OCI-LY7 (cell line): ENCODE data around the gene GLIPR2. TPM values are rescaled to one million over a fixed set of nuclear protein-coding genes. Genes with fewer than 3 reads are reported as not detected.
"Not testable (repeated sequence)": the region's sequence is repeated elsewhere in the genome, so short reads cannot be mapped to it uniquely, and the experiment has no call there.

Experiments
- BruUV-seq: library from RNA; stranded (reverse); fragments of 400-500 nt; replicated peaks from 2 replicates; lab custom pipeline; 2021; lab: Mats Ljungman, UMichigan
- CTCF ChIA-PET: fragments of 300-600 bp; sonication (Branson Sonifier 250); formaldehyde crosslinking; loops from one replicate; lab custom pipeline; 2022; ENCODE audit warnings: antibody characterized with exemption; ENCODE audit not compliant: unreplicated experiment; lab: Charles Lee
- POLR2A ChIA-PET: fragments of 300-600 bp; sonication (Branson Sonifier 250); formaldehyde crosslinking; loops from one replicate; lab custom pipeline; 2022; ENCODE audit warnings: antibody characterized with exemption; lab: Charles Lee
- DNase-seq: peaks from one replicate; pipeline ENCODE4 v3.0.0-alpha.2; 2015; ENCODE audit warnings: low spot score
- H2AFZ ChIP-seq: fragments of 200-600 bp; sonication (generic), shearing (Covaris generic); 2 replicates; pipeline ENCODE4 v1.6.1; 2014; ENCODE audit warnings: mild to moderate bottlenecking, antibody characterized with exemption, low read length, moderate library complexity
- H3K27ac ChIP-seq: fragments of 200-600 bp; sonication (generic); 2 replicates; pipeline ENCODE4 v1.5.1; 2014; ENCODE audit warnings: mixed run types, low read depth, mild to moderate bottlenecking, moderate library complexity, low read length, inconsistent platforms; ENCODE audit not compliant: poor library complexity, severe bottlenecking
- H3K36me3 ChIP-seq: fragments of 200-600 bp; sonication (generic); 2 replicates; pipeline ENCODE4 v1.6.1; 2014; ENCODE audit warnings: mild to moderate bottlenecking, antibody characterized with exemption, low read length, moderate library complexity, mixed read lengths; ENCODE audit not compliant: insufficient read depth
- H3K4me1 ChIP-seq: fragments of 200-600 bp; sonication (generic); 2 replicates; pipeline ENCODE4 v1.5.1; 2014; ENCODE audit warnings: mild to moderate bottlenecking, low read length; ENCODE audit not compliant: insufficient read depth, poor library complexity, severe bottlenecking
- H3K4me2 ChIP-seq: fragments of 200-600 bp; sonication (generic); 2 replicates; pipeline ENCODE4 v1.6.1; 2014; ENCODE audit warnings: mild to moderate bottlenecking, low read length
- H3K4me3 ChIP-seq: fragments of 200-600 bp; sonication (generic); 2 replicates; pipeline ENCODE4 v1.5.1; 2014; ENCODE audit warnings: mild to moderate bottlenecking, low read depth, low read length; ENCODE audit not compliant: poor library complexity, severe bottlenecking
- H3K79me2 ChIP-seq: fragments of 200-600 bp; sonication (generic); 2 replicates; pipeline ENCODE4 v1.6.1; 2016; ENCODE audit warnings: low read depth, mild to moderate bottlenecking, low read length, moderate library complexity, mixed read lengths; ENCODE audit not compliant: insufficient read depth
- H3K9me2 ChIP-seq: fragments of 200-600 bp; sonication (generic); 2 replicates; pipeline ENCODE4 v1.6.1; 2016; ENCODE audit warnings: mild to moderate bottlenecking, low read length, mixed read lengths; ENCODE audit not compliant: insufficient read depth
- H3K9me3 ChIP-seq: fragments of 200-600 bp; sonication (generic); 2 replicates; pipeline ENCODE4 v1.6.1; 2014; ENCODE audit warnings: mild to moderate bottlenecking, mixed run types, low read length, mixed read lengths
- H4K20me1 ChIP-seq: fragments of 200-600 bp; sonication (generic); 2 replicates; pipeline ENCODE4 v1.6.1; 2014; ENCODE audit warnings: mild to moderate bottlenecking, antibody characterized with exemption, low read length, moderate library complexity, mixed read lengths; ENCODE audit not compliant: insufficient read depth
- EZH2phosphoT487 ChIP-seq: fragments of 200-600 bp; sonication (generic); IDR thresholded peaks from 2 replicates; pipeline ENCODE4 v1.6.1; 2018; ENCODE audit warnings: low read depth, borderline replicate concordance, mild to moderate bottlenecking, mixed run types, antibody characterized with exemption, low read length, moderate library complexity, mixed read lengths
- intact Hi-C: fragments of 100-400 bp; cut with micrococcal nuclease; formaldehyde crosslinking; loops from one replicate; pipeline ENCODE4 v1.10.0; 2022; ENCODE audit not compliant: unreplicated experiment
- total RNA-seq, 2 experiments: library from RNA; depleted of rRNA in 1 of 2; stranded (reverse); fragments of >200 nt in 1 of 2; shearing (Covaris generic) in 1 of 2; gene quantifications; 2 replicates each; pipeline ENCODE4 v1.2.3, GENCODE V29; 2014 to 2022
- TF ChIP-seq, protein P1 (sequence below): fragments of 200-600 bp; sonication (generic); conservative IDR thresholded peaks from 2 replicates; pipeline ENCODE4 v1.5.1; 2014; ENCODE audit warnings: mild to moderate bottlenecking, antibody characterized with exemption, low read length, moderate library complexity, mixed read lengths

Gene GLIPR2
- total RNA-seq, 2 experiments from 2014 or later: not detected

DNA sequence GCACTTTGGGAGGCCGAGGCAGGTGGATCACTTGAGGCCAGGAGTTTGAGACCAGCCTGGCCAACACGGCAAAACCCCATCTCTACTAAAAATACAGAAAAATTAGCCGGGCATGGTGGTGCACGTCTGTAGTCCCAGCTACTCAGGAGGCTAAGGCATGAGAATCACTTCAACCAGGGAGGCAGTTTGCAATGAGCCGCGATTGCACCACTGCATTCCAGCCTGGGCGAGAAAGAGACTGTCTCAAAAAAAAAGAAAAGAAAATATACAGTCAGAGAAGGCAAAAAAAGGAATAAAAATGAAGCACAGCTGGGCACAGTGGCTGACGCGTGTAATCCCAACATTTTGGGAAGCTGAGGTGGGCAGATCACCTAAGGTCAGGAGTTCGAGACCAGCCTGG is 40.0 kb downstream of the GLIPR2 start:
- H3K4me3 ChIP-seq, POLR2A ChIA-PET, BruUV-seq, H3K36me3 ChIP-seq, H3K79me2 ChIP-seq, CTCF ChIA-PET, H3K9me3 ChIP-seq, DNase-seq, H4K20me1 ChIP-seq, H3K4me1 ChIP-seq, H3K27ac ChIP-seq, H3K9me2 ChIP-seq, H3K4me2 ChIP-seq, intact Hi-C loops, H2AFZ ChIP-seq: not testable (repeated sequence)

DNA sequence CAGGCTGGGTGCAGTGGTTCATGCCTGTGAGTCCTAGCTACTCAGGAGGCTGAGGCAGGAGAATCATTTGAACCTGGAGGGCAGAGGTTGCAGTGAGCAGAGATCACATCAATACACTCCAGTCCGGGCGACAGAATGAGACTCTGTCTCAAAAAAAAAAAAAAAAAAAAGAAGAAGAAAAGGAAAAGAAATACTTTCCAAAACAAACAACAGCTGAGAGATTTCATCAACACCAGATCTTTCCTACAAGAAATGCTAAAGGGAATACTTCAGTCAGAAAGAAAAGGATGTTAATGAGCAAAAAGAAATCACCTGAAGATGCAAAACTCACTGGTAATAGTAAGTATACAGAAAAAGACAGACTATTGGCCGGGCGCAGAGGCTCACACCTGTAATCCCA is 41.0 kb downstream of the GLIPR2 start:
- ChIA-PET CTCF (no interaction called here), POLR2A (interaction anchor here (0.7 kb wide), 2 partner anchors 171 to 259 kb away, joined by 4 to 6 read pairs; no protein-coding TSS in a partner anchor)
- BruUV-seq: no TSS peak
- Histone ChIP-seq H3K4me1 (no peaks in the 10 kb centered on the region), H3K4me3 (no peak overlapping the region), H2AFZ (no peak overlapping the region), H3K4me2 (no peak overlapping the region), H3K79me2 (no peaks in the 10 kb centered on the region), H4K20me1 (no peaks in the 10 kb centered on the region), H3K9me2 (no peaks in the 10 kb centered on the region), H3K36me3 (no peaks in the 10 kb centered on the region), H3K27ac (no peak overlapping the region), H3K9me3 (no peaks in the 10 kb centered on the region)
- intact Hi-C loops: no loop called here
- DNase-seq: no peak
- TF ChIP-seq EZH2phosphoT487: no peak
- TF ChIP-seq, protein P1, sequence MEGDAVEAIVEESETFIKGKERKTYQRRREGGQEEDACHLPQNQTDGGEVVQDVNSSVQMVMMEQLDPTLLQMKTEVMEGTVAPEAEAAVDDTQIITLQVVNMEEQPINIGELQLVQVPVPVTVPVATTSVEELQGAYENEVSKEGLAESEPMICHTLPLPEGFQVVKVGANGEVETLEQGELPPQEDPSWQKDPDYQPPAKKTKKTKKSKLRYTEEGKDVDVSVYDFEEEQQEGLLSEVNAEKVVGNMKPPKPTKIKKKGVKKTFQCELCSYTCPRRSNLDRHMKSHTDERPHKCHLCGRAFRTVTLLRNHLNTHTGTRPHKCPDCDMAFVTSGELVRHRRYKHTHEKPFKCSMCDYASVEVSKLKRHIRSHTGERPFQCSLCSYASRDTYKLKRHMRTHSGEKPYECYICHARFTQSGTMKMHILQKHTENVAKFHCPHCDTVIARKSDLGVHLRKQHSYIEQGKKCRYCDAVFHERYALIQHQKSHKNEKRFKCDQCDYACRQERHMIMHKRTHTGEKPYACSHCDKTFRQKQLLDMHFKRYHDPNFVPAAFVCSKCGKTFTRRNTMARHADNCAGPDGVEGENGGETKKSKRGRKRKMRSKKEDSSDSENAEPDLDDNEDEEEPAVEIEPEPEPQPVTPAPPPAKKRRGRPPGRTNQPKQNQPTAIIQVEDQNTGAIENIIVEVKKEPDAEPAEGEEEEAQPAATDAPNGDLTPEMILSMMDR: no peak

DNA sequence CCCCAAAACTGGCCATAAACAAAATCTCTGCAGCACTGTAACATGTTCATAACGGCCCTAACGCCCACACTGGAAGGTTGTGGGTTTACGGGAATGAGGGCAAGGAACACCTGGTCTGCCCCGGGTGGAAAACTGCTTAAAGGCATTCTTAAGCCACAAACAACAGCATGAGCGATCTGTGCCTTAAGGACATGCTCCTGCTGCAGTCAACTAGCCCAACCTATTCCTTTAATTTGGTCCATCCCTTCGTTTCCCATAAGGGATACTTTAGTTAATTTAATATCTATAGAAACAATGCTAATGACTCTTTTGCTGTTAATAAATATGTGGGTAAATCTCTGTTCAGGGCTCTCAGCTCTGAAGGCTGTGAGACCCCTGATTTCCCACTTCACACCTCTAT is 43.7 kb downstream of the GLIPR2 start:
- H3K36me3 ChIP-seq, H3K27ac ChIP-seq, H3K9me3 ChIP-seq, intact Hi-C loops, H3K4me3 ChIP-seq, H4K20me1 ChIP-seq, H2AFZ ChIP-seq, H3K4me2 ChIP-seq, BruUV-seq, H3K4me1 ChIP-seq, CTCF ChIA-PET, DNase-seq, H3K79me2 ChIP-seq, H3K9me2 ChIP-seq: not testable (repeated sequence)
- POLR2A ChIA-PET: interaction anchor here (0.6 kb wide), 1 partner anchor 151 kb away, joined by 3 read pairs; no protein-coding TSS in a partner anchor

DNA sequence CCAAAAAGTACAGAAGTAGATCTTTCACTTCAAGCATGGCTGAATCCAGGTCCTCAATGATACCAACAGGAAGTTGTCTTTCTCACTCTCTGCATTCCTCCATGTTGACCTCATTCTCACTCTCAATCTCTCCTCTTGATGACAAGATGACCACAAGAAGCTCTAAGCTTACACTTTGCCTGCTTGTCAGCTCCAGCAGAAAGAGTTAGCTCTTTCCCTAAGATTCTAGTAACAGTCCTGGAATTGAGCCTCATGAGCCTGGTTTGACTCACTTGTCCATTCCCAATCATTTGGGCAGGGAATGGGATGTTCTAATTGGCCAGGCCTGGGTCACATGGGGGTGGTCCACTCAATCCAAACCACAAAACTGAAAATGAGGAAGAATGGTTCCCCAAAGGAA is 50.9 kb downstream of the GLIPR2 start:
- Histone ChIP-seq H3K9me3 (no peaks in the 10 kb centered on the region), H3K9me2 (no peaks in the 10 kb centered on the region), H3K27ac (no peak overlapping the region), H3K79me2 (peaks cover 16% of the 10 kb centered on the region), H3K36me3 (peaks cover 2% of the 10 kb centered on the region; the same call in 1 of the 2 replicates), H3K4me3 (no peak overlapping the region), H4K20me1 (peaks cover 10% of the 10 kb centered on the region), H3K4me1 (peaks cover 16% of the 10 kb centered on the region), H2AFZ (no peak overlapping the region), H3K4me2 (no peak overlapping the region)
- intact Hi-C loops: no loop called here
- DNase-seq: no peak
- TF ChIP-seq EZH2phosphoT487: no peak
- TF ChIP-seq, protein P1: no peak
- BruUV-seq: no TSS peak
- ChIA-PET CTCF (no interaction called here), POLR2A (interaction anchor here (0.6 to 1.3 kb wide), 3 partner anchors 35 to 1000 kb away, joined by 3 to 5 read pairs (median 3); no protein-coding TSS in a partner anchor)
